Liver (tissue), 3 donors: ENCODE results near the gene IARS2.

Experiments used
- JUND ChIP-seq, 2 donors: IDR thresholded peaks; 2 replicates each; pipeline ENCODE4 v1.6.1; 2016; ENCODE audit warnings: antibody characterized with exemption in 2 of 2
- TAF1 ChIP-seq: conservative IDR thresholded peaks from 2 replicates; pipeline ENCODE4 v1.6.1; 2016; ENCODE audit warnings: antibody characterized with exemption, mild to moderate bottlenecking
- TF ChIP-seq, protein P1 (sequence below): fragments of 150-350 bp; IDR thresholded peaks from 2 replicates; pipeline ENCODE4 v1.5.1; 2017; ENCODE audit warnings: improper control_type of control experiment, low read depth, low read length; ENCODE audit not compliant: missing input control
- TF ChIP-seq, protein P2 (sequence below): IDR thresholded peaks from 2 replicates; pipeline ENCODE4 v1.6.1; 2016; ENCODE audit warnings: antibody characterized with exemption
- TF ChIP-seq, protein P3 (sequence below): IDR thresholded peaks from 2 replicates; pipeline ENCODE4 v1.6.1; 2016; ENCODE audit warnings: antibody characterized with exemption
- donor health status: healthy.
- donor health status: healthy.

DNA sequence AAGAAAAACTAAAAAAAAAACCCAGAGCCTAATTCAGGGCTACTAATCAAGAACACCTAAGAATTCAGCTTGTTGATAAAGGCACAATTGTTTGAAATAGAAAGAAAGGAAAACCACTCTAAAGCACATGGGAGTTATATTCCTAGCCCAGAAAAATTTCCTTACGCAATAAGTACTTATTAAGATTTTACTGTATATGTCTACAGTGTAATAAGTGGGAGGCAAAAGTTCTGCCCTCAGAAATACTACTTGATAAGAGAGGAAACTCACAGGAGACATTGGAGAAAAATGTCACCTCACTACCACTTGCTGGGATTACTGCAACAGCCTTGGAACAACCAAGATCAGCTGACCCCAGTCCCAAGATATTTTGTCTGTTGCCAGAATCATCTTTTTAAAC lies 66.1 kb downstream of the IARS2 start:
- TF ChIP-seq, protein P1, sequence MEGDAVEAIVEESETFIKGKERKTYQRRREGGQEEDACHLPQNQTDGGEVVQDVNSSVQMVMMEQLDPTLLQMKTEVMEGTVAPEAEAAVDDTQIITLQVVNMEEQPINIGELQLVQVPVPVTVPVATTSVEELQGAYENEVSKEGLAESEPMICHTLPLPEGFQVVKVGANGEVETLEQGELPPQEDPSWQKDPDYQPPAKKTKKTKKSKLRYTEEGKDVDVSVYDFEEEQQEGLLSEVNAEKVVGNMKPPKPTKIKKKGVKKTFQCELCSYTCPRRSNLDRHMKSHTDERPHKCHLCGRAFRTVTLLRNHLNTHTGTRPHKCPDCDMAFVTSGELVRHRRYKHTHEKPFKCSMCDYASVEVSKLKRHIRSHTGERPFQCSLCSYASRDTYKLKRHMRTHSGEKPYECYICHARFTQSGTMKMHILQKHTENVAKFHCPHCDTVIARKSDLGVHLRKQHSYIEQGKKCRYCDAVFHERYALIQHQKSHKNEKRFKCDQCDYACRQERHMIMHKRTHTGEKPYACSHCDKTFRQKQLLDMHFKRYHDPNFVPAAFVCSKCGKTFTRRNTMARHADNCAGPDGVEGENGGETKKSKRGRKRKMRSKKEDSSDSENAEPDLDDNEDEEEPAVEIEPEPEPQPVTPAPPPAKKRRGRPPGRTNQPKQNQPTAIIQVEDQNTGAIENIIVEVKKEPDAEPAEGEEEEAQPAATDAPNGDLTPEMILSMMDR, result no peak
- no peak for TF ChIP-seq JUND (IDR thresholded peaks at IDR 0.05)
- TF ChIP-seq, protein P2, sequence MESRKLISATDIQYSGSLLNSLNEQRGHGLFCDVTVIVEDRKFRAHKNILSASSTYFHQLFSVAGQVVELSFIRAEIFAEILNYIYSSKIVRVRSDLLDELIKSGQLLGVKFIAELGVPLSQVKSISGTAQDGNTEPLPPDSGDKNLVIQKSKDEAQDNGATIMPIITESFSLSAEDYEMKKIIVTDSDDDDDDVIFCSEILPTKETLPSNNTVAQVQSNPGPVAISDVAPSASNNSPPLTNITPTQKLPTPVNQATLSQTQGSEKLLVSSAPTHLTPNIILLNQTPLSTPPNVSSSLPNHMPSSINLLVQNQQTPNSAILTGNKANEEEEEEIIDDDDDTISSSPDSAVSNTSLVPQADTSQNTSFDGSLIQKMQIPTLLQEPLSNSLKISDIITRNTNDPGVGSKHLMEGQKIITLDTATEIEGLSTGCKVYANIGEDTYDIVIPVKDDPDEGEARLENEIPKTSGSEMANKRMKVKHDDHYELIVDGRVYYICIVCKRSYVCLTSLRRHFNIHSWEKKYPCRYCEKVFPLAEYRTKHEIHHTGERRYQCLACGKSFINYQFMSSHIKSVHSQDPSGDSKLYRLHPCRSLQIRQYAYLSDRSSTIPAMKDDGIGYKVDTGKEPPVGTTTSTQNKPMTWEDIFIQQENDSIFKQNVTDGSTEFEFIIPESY, result no peak
- TF ChIP-seq, protein P3, sequence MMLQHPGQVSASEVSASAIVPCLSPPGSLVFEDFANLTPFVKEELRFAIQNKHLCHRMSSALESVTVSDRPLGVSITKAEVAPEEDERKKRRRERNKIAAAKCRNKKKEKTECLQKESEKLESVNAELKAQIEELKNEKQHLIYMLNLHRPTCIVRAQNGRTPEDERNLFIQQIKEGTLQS, result no peak
- no peak for TF ChIP-seq TAF1
